ENCODE data around the gene FBRSL1.
"Not testable (repeated sequence)": the region's sequence is repeated elsewhere in the genome, so short reads cannot be mapped to it uniquely, and the experiment has no call there.

Gene FBRSL1

GRCh38 chr12:132525833-132526455, 36.0 kb downstream of the FBRSL1 start:
- no peak for FAIRE-seq
- TF ChIP-seq POLR2A (IDR thresholded peaks at IDR 0.05; ENCODE audit: low read depth, low read length), result no peak

DNA sequence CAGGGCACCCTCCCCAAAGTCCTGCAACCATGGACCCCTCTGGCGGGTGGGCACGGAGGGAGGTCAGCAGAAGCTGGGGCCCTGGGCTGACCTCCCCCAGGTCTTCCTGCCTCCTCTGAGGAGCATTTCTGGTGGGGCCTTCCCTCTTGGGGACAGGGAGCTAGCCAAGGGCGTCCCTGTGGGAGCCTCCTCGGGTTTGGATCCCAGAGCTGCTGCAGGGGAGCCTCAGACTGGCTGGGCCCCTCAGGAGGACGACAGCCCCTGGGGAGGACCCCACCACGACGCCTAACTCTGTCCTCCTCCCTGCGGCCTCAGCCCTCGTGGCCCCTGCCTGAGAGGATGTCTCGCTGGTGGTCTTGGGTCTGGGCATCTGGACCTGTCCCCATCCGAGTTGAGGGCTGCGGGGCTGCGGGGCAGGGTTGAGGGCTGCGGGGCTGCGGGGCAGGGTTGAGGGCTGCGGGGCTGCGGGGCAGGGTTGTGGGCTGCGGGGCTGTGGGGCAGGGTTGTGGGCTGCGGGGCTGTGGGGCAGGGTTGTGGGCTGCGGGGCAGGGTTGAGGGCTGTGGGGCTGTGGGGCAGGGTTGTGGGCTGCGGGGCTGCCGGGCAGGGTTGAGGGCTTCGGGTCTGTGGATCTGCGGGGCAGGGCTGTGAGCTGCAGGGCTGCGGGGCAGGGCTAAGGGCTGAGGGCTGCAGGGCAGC, 37.4 kb downstream of the FBRSL1 start:
- FAIRE-seq (no peak), DNase-seq (ENCODE audit: insufficient read length, low spot score) (no peak)
- no peak for TF ChIP-seq POLR2A (IDR thresholded peaks at IDR 0.05; ENCODE audit: low read depth, low read length)

More at GRCh38 chr12:132525833-132526455, 36.0 kb downstream of the FBRSL1 start:
- no peak for DNase-seq (ENCODE audit: insufficient read length, low spot score)

DNA sequence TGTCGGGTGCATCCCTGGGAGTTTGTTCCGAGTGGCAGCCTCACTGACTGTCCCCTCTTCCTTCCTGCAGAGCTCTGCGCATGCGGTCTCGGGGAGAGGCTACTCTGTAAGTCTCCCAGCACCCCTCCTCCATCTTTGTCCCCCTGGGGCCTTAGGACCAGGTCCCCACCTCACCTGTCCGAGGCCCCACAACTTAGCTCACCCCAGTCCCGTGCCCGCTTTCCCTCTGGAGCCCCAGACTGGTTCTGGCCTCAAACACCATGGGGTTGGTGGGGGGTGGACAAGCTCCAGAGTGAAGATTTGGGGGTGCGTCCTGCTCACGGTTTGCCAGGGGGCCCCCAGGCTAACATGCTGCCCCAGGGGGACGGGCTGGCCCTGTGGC, 37.9 kb downstream of the FBRSL1 start:
- no peak for TF ChIP-seq POLR2A (IDR thresholded peaks at IDR 0.05; ENCODE audit: low read depth, low read length)
- FAIRE-seq, result no peak
- no peak for DNase-seq (ENCODE audit: insufficient read length, low spot score)

DNA sequence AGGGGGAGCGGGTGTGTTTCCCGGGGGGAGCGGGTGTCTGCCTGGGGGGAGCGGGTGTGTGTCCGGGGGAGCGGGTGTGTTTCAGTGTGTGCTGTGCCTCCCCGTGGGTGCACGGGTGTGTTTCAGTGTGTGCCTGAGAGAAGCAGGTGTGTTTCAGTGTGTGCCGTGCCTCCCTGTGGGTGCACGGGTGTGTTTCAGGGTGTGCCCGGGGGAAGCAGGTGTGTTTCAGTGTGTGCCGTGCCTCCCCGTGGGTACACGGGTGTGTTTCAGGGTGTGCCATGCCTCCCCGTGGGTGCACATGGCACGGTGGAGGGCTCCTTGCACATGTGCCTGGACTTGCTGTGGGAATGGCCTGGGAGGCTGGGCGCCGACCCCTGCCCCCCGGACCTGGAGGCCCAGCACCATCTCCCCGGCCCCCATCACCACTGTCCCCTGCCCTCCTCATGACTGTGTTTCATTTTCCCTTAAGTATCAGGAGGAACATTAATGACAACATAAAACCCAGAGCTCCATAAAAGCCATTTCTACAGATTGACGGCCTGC, 38.7 kb downstream of the FBRSL1 start:
- DNase-seq (ENCODE audit: insufficient read length, low spot score), result no peak
- no peak for FAIRE-seq
- TF ChIP-seq POLR2A (IDR thresholded peaks at IDR 0.05; ENCODE audit: low read depth, low read length), result no peak

GRCh38 chr12:132529156-132529839, 39.3 kb downstream of the FBRSL1 start:
- DNase-seq (ENCODE audit: insufficient read length, low spot score), result no peak
- no peak for FAIRE-seq
- TF ChIP-seq POLR2A (IDR thresholded peaks at IDR 0.05; ENCODE audit: low read depth, low read length), result no peak

DNA sequence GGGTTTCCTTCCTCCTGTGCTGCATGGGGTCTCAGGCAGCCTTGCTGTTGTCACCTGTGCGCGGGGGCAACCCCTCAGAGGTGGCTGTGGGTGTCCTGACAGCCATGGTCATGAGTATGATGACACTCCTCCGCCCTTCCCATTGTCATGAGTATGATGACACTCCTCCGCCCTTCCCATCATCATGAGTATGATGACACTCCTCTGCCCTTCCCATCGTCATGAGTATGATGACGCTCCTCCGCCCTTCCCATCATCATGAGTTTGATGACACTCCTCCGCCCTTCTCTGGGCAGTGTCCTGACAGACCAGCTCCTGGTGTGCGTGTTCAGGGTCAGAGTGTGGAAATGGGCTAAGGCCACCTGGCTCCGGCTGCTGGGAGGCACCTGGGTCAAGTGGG, 40.0 kb downstream of the FBRSL1 start:
- FAIRE-seq, result no peak
- no peak for TF ChIP-seq POLR2A (IDR thresholded peaks at IDR 0.05; ENCODE audit: low read depth, low read length)
- DNase-seq (ENCODE audit: insufficient read length, low spot score), result no peak

DNA sequence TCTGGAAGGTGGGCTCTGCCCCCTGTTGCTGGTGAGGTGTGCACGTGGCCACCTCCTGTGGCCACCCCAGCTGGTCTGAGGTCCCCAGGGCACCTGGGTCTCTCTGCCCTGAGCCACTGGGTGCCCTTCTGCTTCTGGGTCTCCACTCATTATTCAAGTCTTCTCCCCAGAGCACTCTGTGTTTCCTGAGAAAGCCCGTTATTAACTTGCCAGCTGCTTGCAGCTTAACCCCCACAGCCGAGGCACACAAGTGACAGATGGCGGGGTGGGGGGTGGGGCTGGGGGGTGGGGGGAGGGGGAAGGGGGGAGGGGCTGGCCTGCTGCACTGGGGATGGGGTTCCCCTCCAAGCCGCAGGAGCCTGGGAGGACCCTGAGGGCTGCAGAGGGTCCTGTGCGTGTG, 40.5 kb downstream of the FBRSL1 start:
- DNase-seq (ENCODE audit: insufficient read length, low spot score), result no peak
- TF ChIP-seq POLR2A (IDR thresholded peaks at IDR 0.05; ENCODE audit: low read depth, low read length), result no peak
- no peak for FAIRE-seq

DNA sequence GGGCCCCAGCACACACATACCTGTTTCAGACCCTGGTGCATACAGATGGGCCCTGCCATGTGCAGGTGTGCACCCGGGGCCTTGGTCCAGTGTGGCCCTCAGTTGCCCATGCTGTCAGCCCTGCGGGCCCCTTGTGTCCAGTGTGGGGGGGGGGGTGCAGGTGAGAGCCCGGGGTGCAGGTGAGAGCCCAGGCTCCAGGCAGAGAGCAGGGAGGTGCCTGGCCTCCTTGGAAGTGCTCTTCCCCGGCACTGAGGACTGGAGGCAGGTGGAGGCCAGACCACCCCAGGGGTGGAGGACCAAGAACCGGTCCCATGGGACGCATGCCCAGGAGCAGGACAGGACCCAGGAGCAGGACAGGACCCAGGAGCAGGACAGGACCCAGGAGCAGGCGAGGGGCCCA, 40.9 kb downstream of the FBRSL1 start:
- DNase-seq (ENCODE audit: insufficient read length, low spot score) (no peak), FAIRE-seq (no peak)
- no peak for TF ChIP-seq POLR2A (IDR thresholded peaks at IDR 0.05; ENCODE audit: low read depth, low read length)

DNA sequence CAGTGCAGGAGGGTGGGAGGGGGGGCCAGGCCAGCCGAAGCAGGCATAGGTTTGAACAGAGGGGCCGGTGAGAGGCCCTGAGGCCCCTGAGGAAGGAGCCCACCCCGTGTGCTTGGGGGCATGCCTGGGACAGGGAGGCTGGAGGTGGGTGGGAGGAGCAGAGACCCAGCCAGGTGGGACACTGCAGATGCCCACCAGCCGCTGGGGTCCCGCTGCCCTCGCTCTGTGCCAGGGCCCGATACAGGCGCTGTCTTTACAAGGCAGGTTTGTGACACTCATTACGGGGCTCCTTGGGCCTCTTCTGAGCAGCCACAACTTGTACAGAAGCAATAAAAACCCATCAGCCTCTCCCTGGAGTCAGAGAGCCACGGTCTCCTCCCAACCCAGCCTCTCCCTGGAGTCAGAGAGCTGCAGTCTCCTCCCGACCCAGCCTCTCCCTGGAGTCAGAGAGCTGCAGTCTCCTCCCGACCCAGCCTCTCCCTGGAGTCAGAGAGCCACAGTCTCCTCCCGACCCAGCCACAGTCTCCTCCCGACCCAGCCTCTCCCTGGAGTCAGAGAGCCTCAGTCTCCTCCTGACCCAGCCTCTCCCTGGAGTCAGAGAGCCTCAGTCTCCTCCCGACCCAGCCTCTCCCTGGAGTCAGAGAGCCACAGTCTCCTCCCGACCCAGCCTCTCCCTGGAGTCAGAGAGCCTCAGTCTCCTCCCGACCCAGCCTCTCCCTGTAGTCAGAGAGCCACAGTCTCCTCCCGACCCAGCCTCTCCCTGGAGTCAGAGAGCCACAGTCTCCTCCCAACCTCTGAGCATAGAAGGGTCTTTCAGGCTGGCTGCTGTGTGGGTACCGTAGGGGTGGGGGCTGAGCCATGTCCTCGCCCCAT, 43.0 kb downstream of the FBRSL1 start:
- FAIRE-seq; DNase-seq (ENCODE audit: insufficient read length, low spot score): not testable (repeated sequence)

- DNase-seq (ENCODE audit: insufficient read length, low spot score) (no peak), FAIRE-seq (no peak)
- TF ChIP-seq POLR2A (IDR thresholded peaks at IDR 0.05; ENCODE audit: low read depth, low read length), result no peak
Observed at GRCh38 chr12:132533584-132533958, 43.6 kb downstream of the FBRSL1 start.

DNA sequence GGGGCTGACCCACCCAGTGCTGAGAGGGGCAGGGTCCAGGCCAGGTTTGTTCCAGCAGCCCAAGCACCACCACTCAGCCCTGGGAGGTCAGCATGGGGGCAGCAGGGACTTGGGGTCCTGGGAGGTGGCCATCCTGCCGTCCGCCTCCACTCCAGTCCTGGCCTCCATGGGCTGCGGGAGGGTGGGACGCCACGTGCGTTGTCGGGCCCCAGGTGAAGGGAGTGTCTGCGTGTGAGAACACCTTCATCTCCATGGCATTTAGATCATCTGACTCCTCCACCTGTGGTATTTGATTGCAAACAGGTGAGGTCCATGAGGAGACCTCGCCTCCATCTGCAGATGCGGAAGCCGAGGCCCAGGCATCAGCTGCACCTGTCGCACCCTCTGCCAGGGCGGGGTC, 44.1 kb downstream of the FBRSL1 start:
- TF ChIP-seq POLR2A (IDR thresholded peaks at IDR 0.05; ENCODE audit: low read depth, low read length), result no peak
- no peak for DNase-seq (ENCODE audit: insufficient read length, low spot score)
- no peak for FAIRE-seq

- TF ChIP-seq POLR2A (IDR thresholded peaks at IDR 0.05; ENCODE audit: low read depth, low read length), result no peak
- no peak for FAIRE-seq
- DNase-seq (ENCODE audit: insufficient read length, low spot score), result no peak
Observed at GRCh38 chr12:132535019-132535418, 45.1 kb downstream of the FBRSL1 start.

DNA sequence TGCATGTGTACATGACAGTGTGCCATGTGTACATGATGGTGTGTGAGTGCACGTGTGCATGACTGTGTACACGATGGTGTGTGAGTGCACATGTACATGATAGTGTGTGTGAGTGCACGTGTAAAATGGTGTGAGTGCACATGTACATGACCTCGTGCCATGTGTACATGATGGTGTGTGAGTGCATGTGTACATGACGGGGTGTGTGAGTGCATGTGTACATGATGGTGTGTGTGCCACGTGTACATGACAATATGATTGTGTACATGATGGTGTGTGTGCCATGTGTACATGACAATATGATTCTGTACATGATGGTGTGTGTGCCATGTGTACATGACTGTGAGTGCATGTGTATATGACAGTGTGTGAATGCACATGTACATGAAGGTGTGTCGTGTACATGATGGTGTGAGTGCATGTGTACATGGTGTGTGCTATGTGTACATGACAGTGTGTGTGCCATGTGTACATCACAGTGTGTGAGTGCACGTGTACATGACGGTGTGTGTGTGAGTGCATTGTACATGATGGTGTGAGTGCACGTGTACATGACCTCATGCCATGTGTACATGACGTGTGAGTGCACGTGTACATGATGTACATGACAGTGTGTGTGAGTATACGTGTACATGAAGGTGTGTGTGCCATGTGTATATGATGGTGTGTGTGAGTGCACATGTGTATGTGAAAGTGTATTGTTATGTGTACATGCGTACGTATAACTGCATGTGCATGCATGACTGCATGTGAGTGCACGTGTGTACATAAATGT, 46.3 kb downstream of the FBRSL1 start:
- no peak for FAIRE-seq
- 0 out of 2 replicates have a peak, but pooled peaks have one; percentile 23 for TF ChIP-seq POLR2A (IDR thresholded peaks at IDR 0.05; ENCODE audit: low read depth, low read length)
- DNase-seq (ENCODE audit: insufficient read length, low spot score), result no peak

Data from H54 (cell line).